ENCODE data around the gene ACBD6.

DNA sequence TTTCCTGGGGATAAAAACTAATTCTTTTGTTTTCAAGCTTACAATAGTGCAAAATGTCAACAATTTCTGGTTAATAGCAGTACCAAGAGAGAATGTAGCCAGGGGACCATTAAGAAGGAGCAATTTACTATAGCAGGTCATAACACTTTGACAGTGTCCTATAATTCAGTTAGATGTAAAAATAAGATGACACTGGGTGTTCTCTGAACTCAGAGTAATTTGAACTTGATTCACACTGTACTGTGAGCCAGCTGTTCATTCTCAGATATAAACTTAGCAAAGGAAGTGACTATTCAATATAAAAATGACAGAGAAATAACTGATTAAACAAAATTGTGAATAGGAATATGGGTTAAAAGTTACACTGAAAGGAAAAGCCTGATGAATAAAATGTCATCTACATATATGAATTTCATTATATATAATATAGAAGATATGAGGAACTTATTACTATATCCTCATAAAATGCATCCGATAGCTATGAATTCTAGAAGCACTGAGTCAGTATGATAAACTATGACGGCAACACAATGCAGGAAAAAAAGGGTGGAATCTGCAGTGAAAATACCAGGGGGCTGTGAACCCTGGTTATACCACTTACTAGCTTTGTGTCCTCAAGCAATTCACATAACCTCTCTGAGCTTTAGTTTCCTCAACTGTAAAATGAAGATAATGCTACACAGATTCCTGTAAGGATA is 135.9 kb downstream of the ACBD6 start:
- TF ChIP-seq, protein P1, sequence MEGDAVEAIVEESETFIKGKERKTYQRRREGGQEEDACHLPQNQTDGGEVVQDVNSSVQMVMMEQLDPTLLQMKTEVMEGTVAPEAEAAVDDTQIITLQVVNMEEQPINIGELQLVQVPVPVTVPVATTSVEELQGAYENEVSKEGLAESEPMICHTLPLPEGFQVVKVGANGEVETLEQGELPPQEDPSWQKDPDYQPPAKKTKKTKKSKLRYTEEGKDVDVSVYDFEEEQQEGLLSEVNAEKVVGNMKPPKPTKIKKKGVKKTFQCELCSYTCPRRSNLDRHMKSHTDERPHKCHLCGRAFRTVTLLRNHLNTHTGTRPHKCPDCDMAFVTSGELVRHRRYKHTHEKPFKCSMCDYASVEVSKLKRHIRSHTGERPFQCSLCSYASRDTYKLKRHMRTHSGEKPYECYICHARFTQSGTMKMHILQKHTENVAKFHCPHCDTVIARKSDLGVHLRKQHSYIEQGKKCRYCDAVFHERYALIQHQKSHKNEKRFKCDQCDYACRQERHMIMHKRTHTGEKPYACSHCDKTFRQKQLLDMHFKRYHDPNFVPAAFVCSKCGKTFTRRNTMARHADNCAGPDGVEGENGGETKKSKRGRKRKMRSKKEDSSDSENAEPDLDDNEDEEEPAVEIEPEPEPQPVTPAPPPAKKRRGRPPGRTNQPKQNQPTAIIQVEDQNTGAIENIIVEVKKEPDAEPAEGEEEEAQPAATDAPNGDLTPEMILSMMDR (conservative IDR thresholded peaks at IDR 0.05; ENCODE audit: low read depth in 2 of 2) = no peak
- TF ChIP-seq EZH2 (IDR thresholded peaks at IDR 0.05; ENCODE audit: low read depth, unreplicated experiment) (no peak), POLR2AphosphoS5 (IDR thresholded peaks at IDR 0.05; ENCODE audit: low read depth) (no peak), STAT1 (IDR thresholded peaks at IDR 0.05; ENCODE audit: unreplicated experiment) (no peak), EZH2phosphoT487 (IDR thresholded peaks at IDR 0.05; ENCODE audit: unreplicated experiment) (no peak), CREB1 (CRISPR knock-in tag; IDR thresholded peaks at IDR 0.05; ENCODE audit: low read depth) (no peak), JUNB (IDR thresholded peaks at IDR 0.05; ENCODE audit: unreplicated experiment) (no peak), NANOG (IDR thresholded peaks at IDR 0.05; ENCODE audit: borderline replicate concordance) (no peak)
- TF ChIP-seq, protein P2, sequence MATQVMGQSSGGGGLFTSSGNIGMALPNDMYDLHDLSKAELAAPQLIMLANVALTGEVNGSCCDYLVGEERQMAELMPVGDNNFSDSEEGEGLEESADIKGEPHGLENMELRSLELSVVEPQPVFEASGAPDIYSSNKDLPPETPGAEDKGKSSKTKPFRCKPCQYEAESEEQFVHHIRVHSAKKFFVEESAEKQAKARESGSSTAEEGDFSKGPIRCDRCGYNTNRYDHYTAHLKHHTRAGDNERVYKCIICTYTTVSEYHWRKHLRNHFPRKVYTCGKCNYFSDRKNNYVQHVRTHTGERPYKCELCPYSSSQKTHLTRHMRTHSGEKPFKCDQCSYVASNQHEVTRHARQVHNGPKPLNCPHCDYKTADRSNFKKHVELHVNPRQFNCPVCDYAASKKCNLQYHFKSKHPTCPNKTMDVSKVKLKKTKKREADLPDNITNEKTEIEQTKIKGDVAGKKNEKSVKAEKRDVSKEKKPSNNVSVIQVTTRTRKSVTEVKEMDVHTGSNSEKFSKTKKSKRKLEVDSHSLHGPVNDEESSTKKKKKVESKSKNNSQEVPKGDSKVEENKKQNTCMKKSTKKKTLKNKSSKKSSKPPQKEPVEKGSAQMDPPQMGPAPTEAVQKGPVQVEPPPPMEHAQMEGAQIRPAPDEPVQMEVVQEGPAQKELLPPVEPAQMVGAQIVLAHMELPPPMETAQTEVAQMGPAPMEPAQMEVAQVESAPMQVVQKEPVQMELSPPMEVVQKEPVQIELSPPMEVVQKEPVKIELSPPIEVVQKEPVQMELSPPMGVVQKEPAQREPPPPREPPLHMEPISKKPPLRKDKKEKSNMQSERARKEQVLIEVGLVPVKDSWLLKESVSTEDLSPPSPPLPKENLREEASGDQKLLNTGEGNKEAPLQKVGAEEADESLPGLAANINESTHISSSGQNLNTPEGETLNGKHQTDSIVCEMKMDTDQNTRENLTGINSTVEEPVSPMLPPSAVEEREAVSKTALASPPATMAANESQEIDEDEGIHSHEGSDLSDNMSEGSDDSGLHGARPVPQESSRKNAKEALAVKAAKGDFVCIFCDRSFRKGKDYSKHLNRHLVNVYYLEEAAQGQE (IDR thresholded peaks at IDR 0.05; ENCODE audit: unreplicated experiment) = no peak
- TF ChIP-seq, protein P3, sequence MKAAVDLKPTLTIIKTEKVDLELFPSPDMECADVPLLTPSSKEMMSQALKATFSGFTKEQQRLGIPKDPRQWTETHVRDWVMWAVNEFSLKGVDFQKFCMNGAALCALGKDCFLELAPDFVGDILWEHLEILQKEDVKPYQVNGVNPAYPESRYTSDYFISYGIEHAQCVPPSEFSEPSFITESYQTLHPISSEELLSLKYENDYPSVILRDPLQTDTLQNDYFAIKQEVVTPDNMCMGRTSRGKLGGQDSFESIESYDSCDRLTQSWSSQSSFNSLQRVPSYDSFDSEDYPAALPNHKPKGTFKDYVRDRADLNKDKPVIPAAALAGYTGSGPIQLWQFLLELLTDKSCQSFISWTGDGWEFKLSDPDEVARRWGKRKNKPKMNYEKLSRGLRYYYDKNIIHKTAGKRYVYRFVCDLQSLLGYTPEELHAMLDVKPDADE (IDR thresholded peaks at IDR 0.05) = no peak
